Vagina (tissue), 2 donors: ENCODE results near the gene COL26A1. TPM values are rescaled to one million over a fixed set of nuclear protein-coding genes. Genes with fewer than 3 reads are reported as not detected.

Experiments used
- DNase-seq, 2 donors: peaks; one replicate each; pipeline ENCODE4 v3.0.0-alpha.2; 2017; ENCODE audit errors: extremely low spot score in 2 of 2
- H3K27ac ChIP-seq: fragments of 200-600 bp; sonication (generic); one replicate; pipeline ENCODE4 v1.5.1; 2019
- H3K27me3 ChIP-seq: fragments of 200-600 bp; sonication (generic); one replicate; pipeline ENCODE4 v1.5.1; 2019
- H3K36me3 ChIP-seq, 2 donors: fragments of 200-600 bp; sonication (generic); one replicate each; pipeline ENCODE4 v1.5.1; 2017 to 2019
- H3K4me1 ChIP-seq: fragments of 200-600 bp; sonication (generic); one replicate; pipeline ENCODE4 v1.5.1; 2019
- H3K4me3 ChIP-seq, 2 donors: fragments of 200-600 bp; sonication (generic); 1 replicate in 1 of 2; 2 replicates in 1 of 2; pipeline ENCODE4 v1.5.1; 2016 to 2019
- H3K9me3 ChIP-seq: fragments of 200-600 bp; sonication (generic); one replicate; pipeline ENCODE4 v1.5.1; 2019
- CTCF ChIP-seq, 3 experiments: fragments of 450-650 bp in 2 of 3; fragments of 200-600 bp in 1 of 3; sonication (generic) in 1 of 3; IDR thresholded peaks; one replicate each; pipeline ENCODE4 v1.5.1; 2017 to 2019; ENCODE audit warnings: antibody characterized with exemption in 3 of 3, mild to moderate bottlenecking in 2 of 3, moderate library complexity in 2 of 3
- POLR2A ChIP-seq, 2 donors: fragments of 450-650 bp; IDR thresholded peaks; one replicate each; pipeline ENCODE4 v1.6.1; 2017; ENCODE audit warnings: antibody characterized with exemption in 2 of 2, mild to moderate bottlenecking in 2 of 2, moderate library complexity in 2 of 2
- POLR2AphosphoS5 ChIP-seq, 2 donors: sonication (generic); formaldehyde crosslinking; IDR thresholded peaks; one replicate each; pipeline ENCODE4 v1.9.0; 2017; ENCODE audit warnings: antibody characterized with exemption in 2 of 2, mild to moderate bottlenecking in 2 of 2, low read depth in 1 of 2; ENCODE audit not compliant: insufficient read depth in 1 of 2
- intact Hi-C: fragments of 100-400 bp; cut with DNase I; formaldehyde crosslinking; loops from one replicate; pipeline ENCODE4 v1.15.1; 2023
- total RNA-seq: library from RNA; depleted of rRNA; stranded (reverse); fragments of >200 nt; gene quantifications from one replicate; pipeline ENCODE4 v1.2.3, GENCODE V29; 2016

The COL26A1 gene
- total RNA-seq, 1 donor from 2014 or later = not detected

- Histone ChIP-seq H3K27me3 (no peaks in the 10 kb centered on the region), H3K4me3 (no peak overlapping the region), H3K4me1 (no peaks in the 10 kb centered on the region), H3K27ac (no peak overlapping the region), H3K36me3 (no peaks in the 10 kb centered on the region), H3K9me3 (no peaks in the 10 kb centered on the region)
- TF ChIP-seq POLR2AphosphoS5 (IDR thresholded peaks at IDR 0.05; ENCODE audit: insufficient read depth in 1 of 2, low read depth in 1 of 2) (no peak), POLR2A (IDR thresholded peaks at IDR 0.05) (no peak), CTCF (IDR thresholded peaks at IDR 0.05) (no peak)
- no peak for DNase-seq
- intact Hi-C loops = no loop called here
Measured at GRCh38 chr7:101420436-101420835, 57.8 kb downstream of the COL26A1 start.

GRCh38 chr7:101422356-101423195, 59.9 kb downstream of the COL26A1 start:
- no peaks in the 10 kb centered on the region for H3K36me3 ChIP-seq
- TF ChIP-seq POLR2A (IDR thresholded peaks at IDR 0.05) = no peak
- no peak for TF ChIP-seq POLR2AphosphoS5 (IDR thresholded peaks at IDR 0.05; ENCODE audit: insufficient read depth in 1 of 2, low read depth in 1 of 2)
- TF ChIP-seq CTCF (IDR thresholded peaks at IDR 0.05) = no peak
- H3K9me3 ChIP-seq = no peaks in the 10 kb centered on the region
- H3K4me3 ChIP-seq = no peak overlapping the region
- no peaks in the 10 kb centered on the region for H3K27me3 ChIP-seq
- no peak for DNase-seq
- no peaks in the 10 kb centered on the region for H3K4me1 ChIP-seq
- intact Hi-C loops = no loop called here
- no peak overlapping the region for H3K27ac ChIP-seq

- TF ChIP-seq POLR2AphosphoS5 (IDR thresholded peaks at IDR 0.05; ENCODE audit: insufficient read depth in 1 of 2, low read depth in 1 of 2) = no peak
- no peak for TF ChIP-seq POLR2A (IDR thresholded peaks at IDR 0.05)
- TF ChIP-seq CTCF (IDR thresholded peaks at IDR 0.05) = no peak
- DNase-seq = no peak
Measured at GRCh38 chr7:101426303-101427011, 63.8 kb downstream of the COL26A1 start.

GRCh38 chr7:101428093-101428866, 65.6 kb downstream of the COL26A1 start:
- Histone ChIP-seq H3K4me1 (no peaks in the 10 kb centered on the region), H3K27me3 (no peaks in the 10 kb centered on the region), H3K9me3 (no peaks in the 10 kb centered on the region), H3K27ac (no peak overlapping the region), H3K4me3 (no peak overlapping the region), H3K36me3 (no peaks in the 10 kb centered on the region)
- TF ChIP-seq POLR2A (IDR thresholded peaks at IDR 0.05) (no peak), POLR2AphosphoS5 (IDR thresholded peaks at IDR 0.05; ENCODE audit: insufficient read depth in 1 of 2, low read depth in 1 of 2) (no peak)
- no peak for DNase-seq
- intact Hi-C loops = no loop called here

More at GRCh38 chr7:101426303-101427011, 63.8 kb downstream of the COL26A1 start:
- Histone ChIP-seq H3K9me3 (no peaks in the 10 kb centered on the region), H3K4me1 (no peaks in the 10 kb centered on the region), H3K36me3 (no peaks in the 10 kb centered on the region), H3K4me3 (no peak overlapping the region), H3K27ac (no peak overlapping the region), H3K27me3 (no peaks in the 10 kb centered on the region)
- intact Hi-C loops = no loop called here

GRCh38 chr7:101432316-101432715, 69.6 kb downstream of the COL26A1 start:
- H3K36me3 ChIP-seq = no peaks in the 10 kb centered on the region
- TF ChIP-seq POLR2A (IDR thresholded peaks at IDR 0.05) (no peak), POLR2AphosphoS5 (IDR thresholded peaks at IDR 0.05; ENCODE audit: insufficient read depth in 1 of 2, low read depth in 1 of 2) (no peak), CTCF (IDR thresholded peaks at IDR 0.05) (no peak)
- H3K9me3 ChIP-seq = no peaks in the 10 kb centered on the region
- no peaks in the 10 kb centered on the region for H3K4me1 ChIP-seq
- H3K27me3 ChIP-seq = no peaks in the 10 kb centered on the region
- intact Hi-C loops = no loop called here
- DNase-seq = no peak
- no peak overlapping the region for H3K27ac ChIP-seq
- no peak overlapping the region for H3K4me3 ChIP-seq
